ENCODE measurements around the gene FOXD2. TPM values are rescaled to one million over a fixed set of nuclear protein-coding genes. Genes with fewer than 3 reads are reported as not detected.

FOXD2 gene
- polyA plus RNA-seq, 1 of the 3 experiments (the other 2 are of a cell fraction) = not detected

GRCh38 chr1:47483651-47484050 is 45.8 kb downstream of the FOXD2 start (continued):
- no peak for TF ChIP-seq EZH2phosphoT487 (IDR thresholded peaks at IDR 0.05; ENCODE audit: borderline replicate concordance, low read depth)
- no peak for TF ChIP-seq MXI1 (IDR thresholded peaks at IDR 0.05; ENCODE audit: low read depth, low read length)
- TF ChIP-seq, protein P1, sequence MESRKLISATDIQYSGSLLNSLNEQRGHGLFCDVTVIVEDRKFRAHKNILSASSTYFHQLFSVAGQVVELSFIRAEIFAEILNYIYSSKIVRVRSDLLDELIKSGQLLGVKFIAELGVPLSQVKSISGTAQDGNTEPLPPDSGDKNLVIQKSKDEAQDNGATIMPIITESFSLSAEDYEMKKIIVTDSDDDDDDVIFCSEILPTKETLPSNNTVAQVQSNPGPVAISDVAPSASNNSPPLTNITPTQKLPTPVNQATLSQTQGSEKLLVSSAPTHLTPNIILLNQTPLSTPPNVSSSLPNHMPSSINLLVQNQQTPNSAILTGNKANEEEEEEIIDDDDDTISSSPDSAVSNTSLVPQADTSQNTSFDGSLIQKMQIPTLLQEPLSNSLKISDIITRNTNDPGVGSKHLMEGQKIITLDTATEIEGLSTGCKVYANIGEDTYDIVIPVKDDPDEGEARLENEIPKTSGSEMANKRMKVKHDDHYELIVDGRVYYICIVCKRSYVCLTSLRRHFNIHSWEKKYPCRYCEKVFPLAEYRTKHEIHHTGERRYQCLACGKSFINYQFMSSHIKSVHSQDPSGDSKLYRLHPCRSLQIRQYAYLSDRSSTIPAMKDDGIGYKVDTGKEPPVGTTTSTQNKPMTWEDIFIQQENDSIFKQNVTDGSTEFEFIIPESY (IDR thresholded peaks at IDR 0.05; ENCODE audit: borderline replicate concordance, low read depth) = no peak

- Histone ChIP-seq H3K4me1 (ENCODE audit: control insufficient read depth in 1 of 2, insufficient read depth in 2 of 2, low read depth in 1 of 2, low read length in 1 of 2) (no peaks in the 10 kb centered on the region), H3K9me2 (no peaks in the 10 kb centered on the region), H2AFZ (ENCODE audit: low read depth) (no peak overlapping the region), H3K9me3 (no peaks in the 10 kb centered on the region), H3K79me2 (ENCODE audit: insufficient read depth) (no peaks in the 10 kb centered on the region), H4K20me1 (ENCODE audit: insufficient read depth) (no peaks in the 10 kb centered on the region), H3F3A (replicated peaks; ENCODE audit: insufficient read depth) (no peaks in the 10 kb centered on the region), H3K9ac (no peak overlapping the region), H3K36me3 (replicated peaks in 1 of 2; ENCODE audit: control insufficient read depth in 1 of 2, insufficient read depth in 2 of 2, low read length in 1 of 2) (no peaks in the 10 kb centered on the region), H3K4me3 (ENCODE audit: low read depth in 2 of 2, low read length in 1 of 2) (no peak overlapping the region), H3K4me2 (no peak overlapping the region), H3K27ac (ENCODE audit: low read depth in 2 of 2, low read length in 1 of 2) (no peak overlapping the region), H3K27me3 (ENCODE audit: insufficient read depth) (no peaks in the 10 kb centered on the region; the same call in 1 of the 2 replicates)
- CTCF ChIA-PET = no interaction called here
- POLR2A ChIA-PET = no interaction called here
- DNase-seq = no peak
- 49% methylated on average over 3 of the region's 3 CpGs for WGBS (ENCODE audit: low lambda C conversion rate)
- TF ChIP-seq MEF2A (IDR thresholded peaks at IDR 0.05; ENCODE audit: borderline replicate concordance, low read depth) = no peak
- TF ChIP-seq PBX3 (IDR thresholded peaks at IDR 0.05) = no peak
- TF ChIP-seq EZH2phosphoT487 (IDR thresholded peaks at IDR 0.05; ENCODE audit: borderline replicate concordance, low read depth) = no peak
- TF ChIP-seq TEAD4 (IDR thresholded peaks at IDR 0.05; ENCODE audit: borderline replicate concordance, insufficient read depth) = no peak
- TF ChIP-seq FOXM1 (IDR thresholded peaks at IDR 0.05; ENCODE audit: low read depth) = no peak
- TF ChIP-seq, protein P2, sequence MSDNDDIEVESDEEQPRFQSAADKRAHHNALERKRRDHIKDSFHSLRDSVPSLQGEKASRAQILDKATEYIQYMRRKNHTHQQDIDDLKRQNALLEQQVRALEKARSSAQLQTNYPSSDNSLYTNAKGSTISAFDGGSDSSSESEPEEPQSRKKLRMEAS (IDR thresholded peaks at IDR 0.05; ENCODE audit: low read depth) = no peak
- no peak for TF ChIP-seq EP300 (IDR thresholded peaks at IDR 0.05; ENCODE audit: borderline replicate concordance in 1 of 2, low read depth in 1 of 2, low read length in 1 of 2)
- no peak for TF ChIP-seq RXRA (IDR thresholded peaks at IDR 0.05; ENCODE audit: borderline replicate concordance, low read depth)
- TF ChIP-seq RFX5 (IDR thresholded peaks at IDR 0.05; ENCODE audit: low read length) = no peak
- TF ChIP-seq TCF12 (IDR thresholded peaks at IDR 0.05) = no peak
- TF ChIP-seq RCOR1 (IDR thresholded peaks at IDR 0.05; ENCODE audit: low read length) = no peak
- TF ChIP-seq SIN3A (IDR thresholded peaks at IDR 0.05; ENCODE audit: borderline replicate concordance, low read depth, low read length) = no peak
- TF ChIP-seq GATA2 (CRISPR knock-in tag; IDR thresholded peaks at IDR 0.05) = no peak
- TF ChIP-seq JUND (IDR thresholded peaks at IDR 0.05) = no peak
- TF ChIP-seq FOXJ3 (CRISPR knock-in tag; IDR thresholded peaks at IDR 0.05) = no peak
- TF ChIP-seq MXI1 (IDR thresholded peaks at IDR 0.05; ENCODE audit: low read depth, low read length) = no peak
- TF ChIP-seq, protein P3, sequence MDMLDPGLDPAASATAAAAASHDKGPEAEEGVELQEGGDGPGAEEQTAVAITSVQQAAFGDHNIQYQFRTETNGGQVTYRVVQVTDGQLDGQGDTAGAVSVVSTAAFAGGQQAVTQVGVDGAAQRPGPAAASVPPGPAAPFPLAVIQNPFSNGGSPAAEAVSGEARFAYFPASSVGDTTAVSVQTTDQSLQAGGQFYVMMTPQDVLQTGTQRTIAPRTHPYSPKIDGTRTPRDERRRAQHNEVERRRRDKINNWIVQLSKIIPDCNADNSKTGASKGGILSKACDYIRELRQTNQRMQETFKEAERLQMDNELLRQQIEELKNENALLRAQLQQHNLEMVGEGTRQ (IDR thresholded peaks at IDR 0.05; ENCODE audit: borderline replicate concordance, low read depth, low read length) = no peak
- TF ChIP-seq ELF1 (IDR thresholded peaks at IDR 0.05) = no peak
Measured at GRCh38 chr1:47485817-47486216, 48.0 kb downstream of the FOXD2 start.
